Raji (cell line): ENCODE measurements around the gene GNPDA1.

Source experiments
- POLR2A ChIP-seq: IDR thresholded peaks from 2 replicates; pipeline ENCODE4 v1.6.1; 2011; ENCODE audit warnings: low read depth, low read length, control low read depth; ENCODE audit not compliant: insufficient read depth

GNPDA1 gene

DNA sequence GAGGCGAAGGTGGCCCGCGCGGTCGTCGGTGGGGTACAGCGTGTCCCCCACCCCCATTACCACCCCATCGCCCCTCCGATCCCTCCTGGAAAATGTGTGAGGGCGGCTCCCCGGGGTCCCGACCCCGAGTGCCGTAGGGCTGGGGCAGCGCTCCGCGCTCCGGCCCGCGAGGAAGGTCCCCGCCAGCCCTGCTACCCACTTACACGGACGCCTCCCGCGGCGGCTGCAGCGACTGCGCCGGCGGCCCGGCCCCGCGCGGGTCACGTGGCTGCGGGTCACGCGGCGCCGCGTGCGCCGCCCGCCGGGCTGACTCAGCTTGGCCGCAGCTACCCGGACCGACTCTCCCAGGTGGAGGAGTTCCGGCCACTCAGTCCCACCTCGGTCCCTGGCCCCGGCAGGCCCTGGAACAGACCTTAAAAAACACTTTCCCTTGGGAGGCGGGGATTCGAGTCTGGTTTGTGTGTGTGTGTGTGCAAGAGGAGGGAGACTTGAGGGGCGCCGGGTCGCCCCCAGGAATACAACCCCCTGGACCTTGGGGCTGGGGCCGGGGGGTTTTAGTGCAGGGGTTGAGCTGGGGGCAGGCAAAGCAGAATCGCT is at the start of gene GNPDA1:
TSS of gene GNPDA1 (minus strand) at position 236 of the 597 bp plus-strand sequence. CDS start 992 bp downstream, outside the sequence.
- TF ChIP-seq POLR2A = no peak

DNA sequence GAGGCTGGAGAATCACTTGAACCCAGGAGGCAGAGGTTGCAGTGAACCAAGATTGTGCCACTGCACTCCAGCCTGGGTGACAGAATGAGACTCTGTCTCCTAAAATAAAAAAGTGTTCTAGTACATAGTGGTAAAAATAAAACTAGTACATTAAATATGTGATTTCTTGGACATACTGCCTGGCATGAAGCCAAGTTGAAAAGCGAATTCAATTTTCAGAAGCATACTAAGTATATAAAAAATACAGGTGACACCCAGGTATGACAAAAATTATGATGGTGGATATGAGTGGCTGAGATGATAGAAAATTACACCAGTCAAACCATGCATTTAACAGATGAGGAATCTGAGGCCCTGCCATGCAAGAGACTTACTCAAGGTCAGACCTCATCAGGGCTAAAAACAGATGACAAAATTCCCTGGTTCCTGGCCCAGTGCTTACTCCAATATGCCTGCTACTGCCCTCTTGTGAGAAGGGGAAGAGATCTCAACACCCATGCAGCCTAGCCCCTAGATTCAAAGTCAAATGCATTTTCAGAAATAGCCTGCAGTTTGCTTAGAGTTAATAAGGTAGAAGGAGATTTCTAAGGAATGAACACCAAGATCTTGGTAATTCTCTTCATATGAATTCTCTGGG is 46.6 kb upstream of the GNPDA1 start:
- no peak for TF ChIP-seq POLR2A

DNA sequence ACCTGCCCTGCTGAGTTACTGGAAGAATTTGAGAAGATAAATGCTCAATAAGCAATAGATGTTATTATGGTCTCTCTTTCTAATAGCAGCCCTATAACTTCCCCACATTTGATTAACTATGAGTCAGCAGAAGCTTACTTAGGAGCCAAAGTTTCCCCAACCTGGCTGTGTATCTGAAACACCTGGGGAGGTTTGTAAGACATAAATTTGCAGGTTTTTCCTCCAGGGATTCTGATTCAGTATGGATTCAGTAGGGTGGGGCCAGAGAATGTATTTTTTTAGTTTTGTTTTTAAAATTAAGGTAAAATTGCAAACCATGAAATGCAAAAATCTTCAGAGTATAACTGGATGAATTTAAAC is 44.9 kb upstream of the GNPDA1 start:
- no peak for TF ChIP-seq POLR2A

DNA sequence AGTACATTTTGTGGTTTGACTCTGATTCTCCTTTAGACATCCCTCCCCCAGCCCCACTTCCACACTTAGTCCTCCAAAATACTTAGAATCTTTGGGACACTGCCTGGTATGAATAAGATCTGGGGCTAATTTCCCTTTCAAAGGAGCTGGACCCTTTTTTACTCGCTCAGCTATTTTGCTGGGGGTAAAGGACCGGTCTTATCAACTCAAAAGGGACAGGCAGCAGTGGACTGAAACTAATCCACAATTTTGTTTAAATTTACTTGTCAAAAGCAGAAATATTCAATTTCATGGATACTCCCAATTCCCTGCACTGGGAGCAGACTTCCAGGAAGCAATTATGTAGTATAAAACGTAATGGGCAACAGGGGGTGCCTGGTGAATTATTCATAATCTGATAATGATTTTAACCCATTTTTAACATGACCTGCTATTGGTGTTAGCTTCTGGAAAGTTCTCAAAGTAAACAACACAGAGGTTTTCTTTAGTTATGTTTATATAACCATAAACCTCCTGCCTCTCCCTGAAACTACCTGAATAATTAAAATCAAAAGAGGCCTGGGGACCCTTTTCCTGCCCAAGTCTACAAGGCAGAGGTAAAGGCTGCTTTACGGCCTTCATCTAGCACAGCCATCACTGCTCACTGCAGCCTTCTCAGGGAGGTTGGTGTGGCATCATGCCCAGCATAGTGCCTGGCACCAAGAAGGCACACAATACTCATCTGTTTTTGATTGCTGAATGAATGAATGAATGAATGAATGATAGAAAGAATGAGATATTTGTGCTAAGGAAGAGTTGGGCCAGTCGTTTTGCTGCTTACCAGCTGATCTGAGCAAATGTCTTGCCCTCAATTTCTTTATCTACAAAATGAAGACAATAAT is 44.2 kb upstream of the GNPDA1 start:
- no peak for TF ChIP-seq POLR2A

DNA sequence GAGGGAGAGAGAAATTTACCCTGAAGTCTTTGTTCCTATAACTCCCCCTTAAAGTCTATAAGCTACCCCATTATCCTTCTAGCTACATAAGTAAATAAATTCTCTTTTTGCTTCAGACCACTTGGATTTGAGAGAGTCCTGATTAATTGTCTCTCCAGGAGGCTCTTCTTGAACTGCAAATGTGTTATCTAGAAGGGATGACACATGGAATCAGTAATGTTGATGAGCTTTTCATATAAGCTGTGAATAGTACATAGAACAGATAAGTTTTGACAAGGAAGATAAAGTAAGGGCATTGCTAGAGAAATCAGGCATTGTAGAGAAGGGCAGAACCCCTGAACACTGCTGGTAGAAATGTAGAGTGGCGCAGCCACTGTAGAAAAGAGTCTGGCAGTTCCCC is 42.5 kb upstream of the GNPDA1 start:
- no peak for TF ChIP-seq POLR2A

DNA sequence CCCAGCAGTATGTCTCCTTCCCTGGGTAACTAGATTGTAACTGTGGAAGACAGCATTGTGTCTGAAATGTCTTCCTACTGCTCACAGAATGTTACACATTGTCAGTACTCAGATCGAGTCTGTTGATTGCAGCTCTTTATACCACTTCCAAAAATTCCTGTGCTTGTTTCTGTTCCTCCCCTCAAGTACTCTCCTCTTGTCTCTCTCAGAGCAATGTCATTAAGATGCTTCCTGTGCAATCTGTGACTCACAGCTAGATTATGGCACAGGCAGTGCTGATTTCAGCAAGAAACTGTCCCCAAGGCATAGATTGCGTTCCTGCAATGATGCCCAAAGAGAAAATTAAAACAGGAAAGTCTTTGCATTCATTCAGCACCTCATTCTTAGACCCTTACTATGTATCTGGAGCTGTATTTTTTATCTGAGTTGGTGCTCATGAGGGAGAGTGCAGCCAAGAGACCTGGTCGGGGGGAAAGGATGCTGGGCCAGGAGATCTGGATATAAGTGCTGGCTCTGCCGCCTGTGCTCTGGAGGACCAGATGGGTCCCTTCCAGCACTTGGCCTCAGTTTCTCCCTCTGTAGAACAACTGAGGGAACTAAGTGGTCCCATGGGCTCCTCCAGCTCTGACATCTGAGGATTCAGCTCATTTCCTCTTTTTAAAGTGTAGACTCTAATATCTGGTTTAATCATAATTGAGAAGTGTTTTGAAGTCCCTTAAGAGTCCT is 40.8 kb upstream of the GNPDA1 start:
- TF ChIP-seq POLR2A = no peak

DNA sequence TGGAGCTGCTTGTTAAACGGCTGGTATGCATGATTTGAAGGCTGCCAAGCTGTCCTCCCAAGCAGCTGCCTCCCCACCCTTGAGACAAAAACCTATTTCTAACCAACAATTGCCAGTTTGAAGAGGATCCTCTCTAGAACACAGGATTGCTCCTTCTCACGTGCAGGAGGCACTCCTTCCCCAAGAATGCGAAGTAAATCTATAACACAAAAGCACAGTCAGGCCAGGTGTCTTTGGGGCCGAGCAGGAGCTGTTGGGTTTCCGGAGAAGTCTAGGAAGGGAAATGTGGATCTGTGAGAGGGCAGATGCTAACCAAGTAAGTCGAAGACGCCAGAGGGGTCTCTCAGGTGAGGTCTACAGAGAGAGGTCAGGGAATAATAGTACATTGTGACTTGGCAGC is 35.4 kb upstream of the GNPDA1 start:
- no peak for TF ChIP-seq POLR2A

DNA sequence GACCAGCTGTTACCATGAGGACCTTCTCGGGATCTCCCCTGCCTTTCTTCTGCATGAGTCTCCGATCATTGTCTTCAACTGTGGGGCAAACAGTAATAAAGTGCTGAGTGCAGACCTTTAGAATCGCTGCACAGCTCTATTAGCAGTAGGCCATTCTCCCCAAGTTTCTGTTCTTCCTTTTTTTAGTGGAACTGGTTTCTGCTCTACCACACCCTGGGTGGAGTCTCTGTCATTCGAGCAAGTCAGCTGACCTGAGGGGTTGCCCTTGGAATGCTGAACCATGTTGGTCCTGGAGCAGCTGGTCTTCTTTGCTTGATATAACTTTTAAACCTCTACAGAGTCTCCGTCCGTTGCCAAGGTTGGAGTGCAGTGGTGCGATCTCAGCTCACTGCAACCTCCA is 33.4 kb upstream of the GNPDA1 start:
- no peak for TF ChIP-seq POLR2A

DNA sequence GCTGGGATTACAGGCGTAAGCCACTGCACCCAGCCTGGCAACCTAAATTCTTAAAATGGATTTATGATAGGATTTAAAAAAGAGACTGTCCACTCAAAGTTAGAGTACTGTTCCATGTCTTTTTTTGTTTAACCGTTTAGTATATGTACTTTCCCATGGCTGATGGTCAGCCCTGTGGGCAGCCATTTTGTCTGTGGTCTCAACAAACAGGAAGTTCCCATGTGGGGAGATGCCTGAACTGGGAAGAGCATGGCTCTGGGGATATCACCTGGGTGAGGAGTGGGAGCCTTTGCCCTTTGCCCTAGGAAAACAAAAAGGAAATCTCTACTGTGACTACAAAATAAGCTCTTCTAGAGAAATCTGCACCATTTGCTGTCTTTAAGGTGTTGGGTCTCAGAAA is 27.5 kb upstream of the GNPDA1 start:
- TF ChIP-seq POLR2A = no peak

DNA sequence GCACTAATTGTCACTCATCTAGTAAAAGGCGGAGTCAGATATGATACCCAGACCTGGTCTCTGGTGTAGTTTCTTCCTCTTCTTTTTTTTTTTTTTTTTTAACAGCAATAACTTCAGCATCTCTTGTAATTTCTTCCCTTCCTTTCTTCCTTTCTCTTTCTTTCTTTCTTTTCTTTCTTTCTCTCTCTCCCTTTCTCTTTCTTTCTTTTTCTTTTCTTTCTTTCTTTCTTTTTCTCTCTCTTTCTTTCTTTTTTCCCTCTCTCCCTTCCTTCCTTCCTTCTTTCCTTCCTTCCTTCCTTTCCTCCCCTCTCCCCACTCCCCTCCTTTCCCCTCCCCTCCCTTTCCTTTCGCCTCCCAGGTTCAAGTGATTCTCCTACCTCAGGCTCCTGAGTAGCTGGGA is 25.9 kb upstream of the GNPDA1 start:
- TF ChIP-seq POLR2A = no peak

DNA sequence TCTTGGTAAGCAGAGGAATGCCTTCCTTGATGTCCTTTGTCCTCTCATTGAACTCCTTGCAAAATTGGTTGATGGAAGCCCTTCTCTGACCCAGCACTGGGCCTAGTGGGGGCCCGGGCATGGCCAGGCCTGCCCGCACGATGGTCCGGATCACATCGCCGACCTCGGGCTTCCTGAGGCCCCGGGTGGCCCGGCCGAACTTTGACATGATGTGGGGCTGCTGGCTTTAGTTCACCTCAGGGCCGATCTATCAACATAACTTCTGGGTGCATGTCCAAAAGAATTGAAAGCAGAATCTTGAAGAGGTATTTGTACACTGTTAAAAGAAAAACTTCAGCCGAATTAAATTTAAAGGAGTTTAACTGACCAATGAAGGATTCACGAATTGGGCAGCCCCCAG is 24.1 kb upstream of the GNPDA1 start:
- no peak for TF ChIP-seq POLR2A

DNA sequence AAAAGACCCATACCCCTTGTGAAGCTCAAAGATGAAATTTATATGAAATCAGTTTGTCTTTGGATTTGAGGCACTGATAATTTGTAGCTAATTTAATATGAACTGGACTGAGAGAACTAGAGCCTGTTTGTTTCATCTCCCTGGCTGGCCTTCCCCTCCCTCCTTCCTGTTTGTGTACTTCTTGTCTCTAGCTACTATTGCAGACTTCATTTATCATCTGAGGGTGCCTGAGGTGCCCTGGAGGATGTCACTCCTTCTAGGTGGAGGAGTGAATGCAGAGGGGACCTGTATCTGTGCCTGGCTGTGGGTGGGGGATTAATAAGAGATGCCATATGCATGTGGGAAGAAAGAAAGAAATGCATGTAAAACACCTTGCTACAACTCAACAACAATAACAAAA is 22.2 kb upstream of the GNPDA1 start:
- TF ChIP-seq POLR2A = no peak

DNA sequence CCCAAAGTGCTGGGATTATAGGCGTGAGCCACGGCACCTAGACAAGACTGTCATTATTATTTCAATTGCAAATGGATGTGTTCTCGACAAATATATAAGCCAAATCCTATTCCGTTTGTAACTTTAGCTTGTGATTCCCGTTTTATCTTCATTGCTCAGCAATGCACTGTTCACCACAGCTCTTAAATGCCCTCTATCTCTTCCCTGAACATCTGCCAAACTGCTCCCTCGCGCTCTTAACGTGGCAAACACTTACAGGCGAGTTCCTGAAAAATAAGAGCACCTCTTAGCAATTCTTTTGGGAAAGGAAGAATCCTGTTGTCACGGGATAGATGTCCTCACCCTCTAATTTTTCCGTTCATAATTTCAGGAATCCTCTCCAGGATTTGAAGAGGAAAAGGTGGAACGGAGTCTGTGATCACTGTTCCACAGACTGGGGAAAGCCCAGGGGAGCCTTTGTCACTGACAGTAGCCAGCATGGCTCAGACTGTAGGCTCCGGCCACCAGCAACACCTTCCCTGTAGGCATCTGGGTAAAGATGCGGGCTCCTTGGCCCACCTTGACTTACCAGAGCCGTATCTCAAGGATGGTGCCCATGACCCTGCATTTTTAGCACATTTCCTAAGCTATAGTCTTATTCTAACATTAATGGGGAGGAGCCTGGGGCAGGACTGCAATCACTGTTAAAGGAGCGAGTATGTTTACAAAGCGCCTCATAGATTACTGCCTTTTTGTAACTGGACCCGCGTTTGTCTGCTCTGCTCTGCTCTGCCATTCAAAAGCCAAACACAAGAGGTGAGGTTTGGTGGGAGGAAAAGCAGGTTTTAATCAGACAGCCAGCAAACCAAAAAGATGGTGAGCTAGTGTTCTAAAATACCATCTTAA is 20.2 kb upstream of the GNPDA1 start:
- no peak for TF ChIP-seq POLR2A

DNA sequence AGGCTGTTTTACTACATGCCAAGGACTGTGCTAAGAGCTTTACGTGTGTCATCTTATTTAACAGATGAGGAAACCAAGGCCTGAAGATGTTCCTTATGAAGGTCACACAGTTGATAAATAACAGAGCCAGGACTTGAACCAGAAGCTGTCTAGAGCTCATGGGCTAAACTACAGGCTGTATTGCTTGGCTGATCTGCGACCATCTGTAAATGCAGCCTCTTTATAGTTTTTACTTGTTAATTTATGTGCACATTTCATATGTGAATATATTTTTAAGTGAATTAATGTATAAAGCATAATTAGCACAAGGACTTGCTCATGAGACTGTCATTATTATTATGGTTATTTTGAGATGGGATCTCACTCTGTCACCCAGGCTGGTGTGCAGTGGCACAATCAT is 19.3 kb upstream of the GNPDA1 start:
- TF ChIP-seq POLR2A = no peak

DNA sequence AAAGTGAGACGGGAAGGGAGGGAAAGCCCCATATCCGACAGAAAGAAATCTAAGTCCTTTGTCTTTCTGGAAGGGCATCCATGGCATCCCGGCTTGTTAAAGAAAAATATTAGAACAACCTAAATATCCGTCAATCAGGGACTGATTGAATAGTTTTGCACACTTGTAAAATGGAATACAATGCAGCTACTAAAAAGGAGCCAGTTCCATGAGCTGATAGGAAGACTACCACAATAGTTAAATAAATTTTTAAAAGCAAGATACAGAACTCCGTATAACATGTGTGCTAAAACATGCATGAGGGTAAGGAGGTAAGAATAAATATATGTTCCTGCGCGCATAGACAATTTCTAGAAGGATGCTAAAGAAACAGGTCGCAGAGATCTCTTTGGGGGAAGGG is 12.8 kb upstream of the GNPDA1 start:
- TF ChIP-seq POLR2A = no peak

DNA sequence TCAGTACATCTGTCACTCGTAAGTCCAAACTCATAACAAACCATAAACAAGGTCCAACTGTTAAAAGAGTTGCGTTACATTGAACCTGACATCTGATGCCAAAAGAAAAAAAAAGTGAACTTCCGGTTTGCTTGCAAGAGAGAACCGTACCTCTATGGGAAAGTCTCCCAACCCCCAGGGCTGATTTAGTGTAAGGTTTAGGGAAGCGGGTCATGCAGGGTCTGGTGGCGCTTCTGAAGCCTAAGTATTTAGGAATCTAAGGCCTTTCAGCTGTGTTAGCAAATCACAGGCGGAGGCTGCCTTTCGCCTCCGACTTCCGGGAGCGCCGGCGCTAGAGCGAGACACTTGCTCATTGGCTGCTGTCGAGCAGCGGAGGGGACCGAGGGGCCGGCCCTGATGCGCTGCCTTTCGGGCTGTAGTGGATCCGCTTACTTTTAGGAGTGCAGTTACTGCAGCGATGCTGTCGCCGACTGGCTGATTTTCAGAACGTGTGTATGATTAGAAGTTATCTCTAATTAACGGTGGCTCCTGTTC is 12.0 kb upstream of the GNPDA1 start:
- TF ChIP-seq POLR2A = no peak
